ENCODE measurements around the gene TP53I11. TPM values are rescaled to one million over a fixed set of nuclear protein-coding genes. Genes with fewer than 3 reads are reported as not detected.

Gene TP53I11
- total and polyA plus RNA-seq, 2 experiments from 2014 or later, result 23.5 to 43.9 TPM

DNA sequence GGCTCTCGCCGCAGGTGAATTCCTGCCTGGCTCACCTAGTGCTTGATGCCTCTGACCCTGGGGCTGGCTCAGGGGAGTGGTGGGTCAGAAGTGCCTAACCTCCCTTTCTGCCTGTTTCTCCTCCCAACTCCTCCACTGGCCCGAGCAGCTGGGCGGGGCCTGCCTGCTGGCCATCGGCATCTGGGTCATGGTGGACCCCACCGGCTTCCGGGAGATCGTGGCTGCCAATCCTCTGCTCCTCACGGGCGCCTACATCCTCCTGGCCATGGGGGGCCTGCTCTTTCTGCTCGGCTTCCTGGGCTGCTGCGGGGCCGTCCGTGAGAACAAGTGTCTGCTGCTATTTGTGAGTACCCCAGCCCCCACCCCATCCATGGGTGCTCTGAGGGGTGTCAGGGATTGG, 41.1 kb downstream of the TP53I11 start:
- TF ChIP-seq, protein P1, sequence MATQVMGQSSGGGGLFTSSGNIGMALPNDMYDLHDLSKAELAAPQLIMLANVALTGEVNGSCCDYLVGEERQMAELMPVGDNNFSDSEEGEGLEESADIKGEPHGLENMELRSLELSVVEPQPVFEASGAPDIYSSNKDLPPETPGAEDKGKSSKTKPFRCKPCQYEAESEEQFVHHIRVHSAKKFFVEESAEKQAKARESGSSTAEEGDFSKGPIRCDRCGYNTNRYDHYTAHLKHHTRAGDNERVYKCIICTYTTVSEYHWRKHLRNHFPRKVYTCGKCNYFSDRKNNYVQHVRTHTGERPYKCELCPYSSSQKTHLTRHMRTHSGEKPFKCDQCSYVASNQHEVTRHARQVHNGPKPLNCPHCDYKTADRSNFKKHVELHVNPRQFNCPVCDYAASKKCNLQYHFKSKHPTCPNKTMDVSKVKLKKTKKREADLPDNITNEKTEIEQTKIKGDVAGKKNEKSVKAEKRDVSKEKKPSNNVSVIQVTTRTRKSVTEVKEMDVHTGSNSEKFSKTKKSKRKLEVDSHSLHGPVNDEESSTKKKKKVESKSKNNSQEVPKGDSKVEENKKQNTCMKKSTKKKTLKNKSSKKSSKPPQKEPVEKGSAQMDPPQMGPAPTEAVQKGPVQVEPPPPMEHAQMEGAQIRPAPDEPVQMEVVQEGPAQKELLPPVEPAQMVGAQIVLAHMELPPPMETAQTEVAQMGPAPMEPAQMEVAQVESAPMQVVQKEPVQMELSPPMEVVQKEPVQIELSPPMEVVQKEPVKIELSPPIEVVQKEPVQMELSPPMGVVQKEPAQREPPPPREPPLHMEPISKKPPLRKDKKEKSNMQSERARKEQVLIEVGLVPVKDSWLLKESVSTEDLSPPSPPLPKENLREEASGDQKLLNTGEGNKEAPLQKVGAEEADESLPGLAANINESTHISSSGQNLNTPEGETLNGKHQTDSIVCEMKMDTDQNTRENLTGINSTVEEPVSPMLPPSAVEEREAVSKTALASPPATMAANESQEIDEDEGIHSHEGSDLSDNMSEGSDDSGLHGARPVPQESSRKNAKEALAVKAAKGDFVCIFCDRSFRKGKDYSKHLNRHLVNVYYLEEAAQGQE (IDR thresholded peaks at IDR 0.05; ENCODE audit: unreplicated experiment), result no peak
- TF ChIP-seq, protein P2, sequence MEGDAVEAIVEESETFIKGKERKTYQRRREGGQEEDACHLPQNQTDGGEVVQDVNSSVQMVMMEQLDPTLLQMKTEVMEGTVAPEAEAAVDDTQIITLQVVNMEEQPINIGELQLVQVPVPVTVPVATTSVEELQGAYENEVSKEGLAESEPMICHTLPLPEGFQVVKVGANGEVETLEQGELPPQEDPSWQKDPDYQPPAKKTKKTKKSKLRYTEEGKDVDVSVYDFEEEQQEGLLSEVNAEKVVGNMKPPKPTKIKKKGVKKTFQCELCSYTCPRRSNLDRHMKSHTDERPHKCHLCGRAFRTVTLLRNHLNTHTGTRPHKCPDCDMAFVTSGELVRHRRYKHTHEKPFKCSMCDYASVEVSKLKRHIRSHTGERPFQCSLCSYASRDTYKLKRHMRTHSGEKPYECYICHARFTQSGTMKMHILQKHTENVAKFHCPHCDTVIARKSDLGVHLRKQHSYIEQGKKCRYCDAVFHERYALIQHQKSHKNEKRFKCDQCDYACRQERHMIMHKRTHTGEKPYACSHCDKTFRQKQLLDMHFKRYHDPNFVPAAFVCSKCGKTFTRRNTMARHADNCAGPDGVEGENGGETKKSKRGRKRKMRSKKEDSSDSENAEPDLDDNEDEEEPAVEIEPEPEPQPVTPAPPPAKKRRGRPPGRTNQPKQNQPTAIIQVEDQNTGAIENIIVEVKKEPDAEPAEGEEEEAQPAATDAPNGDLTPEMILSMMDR (conservative IDR thresholded peaks at IDR 0.05; ENCODE audit: low read depth in 2 of 2), result no peak
- TF ChIP-seq POLR2AphosphoS5 (IDR thresholded peaks at IDR 0.05; ENCODE audit: low read depth) (no peak), CREB1 (CRISPR knock-in tag; IDR thresholded peaks at IDR 0.05; ENCODE audit: low read depth) (no peak), EZH2phosphoT487 (IDR thresholded peaks at IDR 0.05; ENCODE audit: unreplicated experiment) (no peak), STAT1 (IDR thresholded peaks at IDR 0.05; ENCODE audit: unreplicated experiment) (no peak), EZH2 (IDR thresholded peaks at IDR 0.05; ENCODE audit: low read depth, unreplicated experiment) (no peak), ZNF331 (CRISPR knock-in tag; IDR thresholded peaks at IDR 0.05; ENCODE audit: low read depth) (no peak), JUNB (IDR thresholded peaks at IDR 0.05; ENCODE audit: unreplicated experiment) (no peak), NANOG (IDR thresholded peaks at IDR 0.05; ENCODE audit: borderline replicate concordance) (no peak), ZNF114 (CRISPR knock-in tag; IDR thresholded peaks at IDR 0.05) (no peak)
- TF ChIP-seq, protein P3, sequence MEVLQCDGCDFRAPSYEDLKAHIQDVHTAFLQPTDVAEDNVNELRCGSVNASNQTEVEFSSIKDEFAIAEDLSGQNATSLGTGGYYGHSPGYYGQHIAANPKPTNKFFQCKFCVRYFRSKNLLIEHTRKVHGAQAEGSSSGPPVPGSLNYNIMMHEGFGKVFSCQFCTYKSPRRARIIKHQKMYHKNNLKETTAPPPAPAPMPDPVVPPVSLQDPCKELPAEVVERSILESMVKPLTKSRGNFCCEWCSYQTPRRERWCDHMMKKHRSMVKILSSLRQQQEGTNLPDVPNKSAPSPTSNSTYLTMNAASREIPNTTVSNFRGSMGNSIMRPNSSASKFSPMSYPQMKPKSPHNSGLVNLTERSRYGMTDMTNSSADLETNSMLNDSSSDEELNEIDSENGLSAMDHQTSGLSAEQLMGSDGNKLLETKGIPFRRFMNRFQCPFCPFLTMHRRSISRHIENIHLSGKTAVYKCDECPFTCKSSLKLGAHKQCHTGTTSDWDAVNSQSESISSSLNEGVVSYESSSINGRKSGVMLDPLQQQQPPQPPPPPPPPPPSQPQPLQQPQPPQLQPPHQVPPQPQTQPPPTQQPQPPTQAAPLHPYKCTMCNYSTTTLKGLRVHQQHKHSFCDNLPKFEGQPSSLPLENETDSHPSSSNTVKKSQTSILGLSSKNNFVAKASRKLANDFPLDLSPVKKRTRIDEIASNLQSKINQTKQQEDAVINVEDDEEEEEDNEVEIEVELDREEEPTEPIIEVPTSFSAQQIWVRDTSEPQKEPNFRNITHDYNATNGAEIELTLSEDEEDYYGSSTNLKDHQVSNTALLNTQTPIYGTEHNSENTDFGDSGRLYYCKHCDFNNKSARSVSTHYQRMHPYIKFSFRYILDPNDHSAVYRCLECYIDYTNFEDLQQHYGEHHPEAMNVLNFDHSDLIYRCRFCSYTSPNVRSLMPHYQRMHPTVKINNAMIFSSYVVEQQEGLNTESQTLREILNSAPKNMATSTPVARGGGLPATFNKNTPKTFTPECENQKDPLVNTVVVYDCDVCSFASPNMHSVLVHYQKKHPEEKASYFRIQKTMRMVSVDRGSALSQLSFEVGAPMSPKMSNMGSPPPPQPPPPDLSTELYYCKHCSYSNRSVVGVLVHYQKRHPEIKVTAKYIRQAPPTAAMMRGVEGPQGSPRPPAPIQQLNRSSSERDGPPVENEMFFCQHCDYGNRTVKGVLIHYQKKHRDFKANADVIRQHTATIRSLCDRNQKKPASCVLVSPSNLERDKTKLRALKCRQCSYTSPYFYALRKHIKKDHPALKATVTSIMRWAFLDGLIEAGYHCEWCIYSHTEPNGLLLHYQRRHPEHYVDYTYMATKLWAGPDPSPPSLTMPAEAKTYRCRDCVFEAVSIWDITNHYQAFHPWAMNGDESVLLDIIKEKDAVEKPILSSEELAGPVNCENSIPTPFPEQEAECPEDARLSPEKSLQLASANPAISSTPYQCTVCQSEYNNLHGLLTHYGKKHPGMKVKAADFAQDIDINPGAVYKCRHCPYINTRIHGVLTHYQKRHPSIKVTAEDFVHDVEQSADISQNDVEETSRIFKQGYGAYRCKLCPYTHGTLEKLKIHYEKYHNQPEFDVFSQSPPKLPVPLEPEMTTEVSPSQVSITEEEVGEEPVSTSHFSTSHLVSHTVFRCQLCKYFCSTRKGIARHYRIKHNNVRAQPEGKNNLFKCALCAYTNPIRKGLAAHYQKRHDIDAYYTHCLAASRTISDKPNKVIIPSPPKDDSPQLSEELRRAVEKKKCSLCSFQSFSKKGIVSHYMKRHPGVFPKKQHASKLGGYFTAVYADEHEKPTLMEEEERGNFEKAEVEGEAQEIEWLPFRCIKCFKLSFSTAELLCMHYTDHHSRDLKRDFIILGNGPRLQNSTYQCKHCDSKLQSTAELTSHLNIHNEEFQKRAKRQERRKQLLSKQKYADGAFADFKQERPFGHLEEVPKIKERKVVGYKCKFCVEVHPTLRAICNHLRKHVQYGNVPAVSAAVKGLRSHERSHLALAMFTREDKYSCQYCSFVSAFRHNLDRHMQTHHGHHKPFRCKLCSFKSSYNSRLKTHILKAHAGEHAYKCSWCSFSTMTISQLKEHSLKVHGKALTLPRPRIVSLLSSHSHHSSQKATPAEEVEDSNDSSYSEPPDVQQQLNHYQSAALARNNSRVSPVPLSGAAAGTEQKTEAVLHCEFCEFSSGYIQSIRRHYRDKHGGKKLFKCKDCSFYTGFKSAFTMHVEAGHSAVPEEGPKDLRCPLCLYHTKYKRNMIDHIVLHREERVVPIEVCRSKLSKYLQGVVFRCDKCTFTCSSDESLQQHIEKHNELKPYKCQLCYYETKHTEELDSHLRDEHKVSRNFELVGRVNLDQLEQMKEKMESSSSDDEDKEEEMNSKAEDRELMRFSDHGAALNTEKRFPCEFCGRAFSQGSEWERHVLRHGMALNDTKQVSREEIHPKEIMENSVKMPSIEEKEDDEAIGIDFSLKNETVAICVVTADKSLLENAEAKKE (CRISPR knock-in tag; IDR thresholded peaks at IDR 0.05), result no peak
- TF ChIP-seq, protein P4, sequence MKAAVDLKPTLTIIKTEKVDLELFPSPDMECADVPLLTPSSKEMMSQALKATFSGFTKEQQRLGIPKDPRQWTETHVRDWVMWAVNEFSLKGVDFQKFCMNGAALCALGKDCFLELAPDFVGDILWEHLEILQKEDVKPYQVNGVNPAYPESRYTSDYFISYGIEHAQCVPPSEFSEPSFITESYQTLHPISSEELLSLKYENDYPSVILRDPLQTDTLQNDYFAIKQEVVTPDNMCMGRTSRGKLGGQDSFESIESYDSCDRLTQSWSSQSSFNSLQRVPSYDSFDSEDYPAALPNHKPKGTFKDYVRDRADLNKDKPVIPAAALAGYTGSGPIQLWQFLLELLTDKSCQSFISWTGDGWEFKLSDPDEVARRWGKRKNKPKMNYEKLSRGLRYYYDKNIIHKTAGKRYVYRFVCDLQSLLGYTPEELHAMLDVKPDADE (IDR thresholded peaks at IDR 0.05), result no peak
- no peak for DNase-seq (ENCODE audit: low spot score)
- H3K4me1 Mint-ChIP-seq, result peaks cover 52% of the 10 kb centered on the region
- no peaks in the 10 kb centered on the region for H3K36me3 Mint-ChIP-seq (ENCODE audit: low read depth)
- no peak overlapping the region for H3K4me2 ChIP-seq
- peaks cover 30% of the 10 kb centered on the region for H3K4me1 ChIP-seq (ENCODE audit: insufficient read depth)
- no peak overlapping the region for H3K4me3 ChIP-seq
- no peaks in the 10 kb centered on the region for H3K36me3 ChIP-seq (ENCODE audit: insufficient read depth)
- 0 out of 2 replicates have a peak, but pooled peaks cover 5% of the 10 kb centered on the region for H3F3A ChIP-seq (replicated peaks; ENCODE audit: low read depth)
- no peaks in the 10 kb centered on the region for H4K20me1 ChIP-seq (replicated peaks; ENCODE audit: insufficient read depth)
- H3K4me3 Mint-ChIP-seq, result no peak overlapping the region
- no peak overlapping the region for H2AFZ ChIP-seq
- H3K27me3 ChIP-seq (ENCODE audit: insufficient read depth), result no peaks in the 10 kb centered on the region
- no peaks in the 10 kb centered on the region for H3K9me2 ChIP-seq (ENCODE audit: insufficient read depth)
- no peak overlapping the region for H3K27ac ChIP-seq (ENCODE audit: low read depth)
- H3K9me3 Mint-ChIP-seq, result no peaks in the 10 kb centered on the region
- no peak overlapping the region for H3K27ac Mint-ChIP-seq
- no peak for ATAC-seq
- no peaks in the 10 kb centered on the region for H3K79me2 ChIP-seq (replicated peaks; ENCODE audit: insufficient read depth)
- peaks cover 14% of the 10 kb centered on the region for H3K27me3 Mint-ChIP-seq (ENCODE audit: insufficient read depth, low read depth, poor library complexity)

Measured in GM23338 (cell line).